HG03378 (cell line): ENCODE measurements around the gene C11orf24.

Experiments used
- ATAC-seq: cut with Tn5 transposase; IDR thresholded peaks from one replicate; pipeline ENCODE4 v1.9.1; 2021; ENCODE audit warnings: mild to moderate bottlenecking, moderate library complexity; ENCODE audit not compliant: unreplicated experiment

The C11orf24 gene

DNA sequence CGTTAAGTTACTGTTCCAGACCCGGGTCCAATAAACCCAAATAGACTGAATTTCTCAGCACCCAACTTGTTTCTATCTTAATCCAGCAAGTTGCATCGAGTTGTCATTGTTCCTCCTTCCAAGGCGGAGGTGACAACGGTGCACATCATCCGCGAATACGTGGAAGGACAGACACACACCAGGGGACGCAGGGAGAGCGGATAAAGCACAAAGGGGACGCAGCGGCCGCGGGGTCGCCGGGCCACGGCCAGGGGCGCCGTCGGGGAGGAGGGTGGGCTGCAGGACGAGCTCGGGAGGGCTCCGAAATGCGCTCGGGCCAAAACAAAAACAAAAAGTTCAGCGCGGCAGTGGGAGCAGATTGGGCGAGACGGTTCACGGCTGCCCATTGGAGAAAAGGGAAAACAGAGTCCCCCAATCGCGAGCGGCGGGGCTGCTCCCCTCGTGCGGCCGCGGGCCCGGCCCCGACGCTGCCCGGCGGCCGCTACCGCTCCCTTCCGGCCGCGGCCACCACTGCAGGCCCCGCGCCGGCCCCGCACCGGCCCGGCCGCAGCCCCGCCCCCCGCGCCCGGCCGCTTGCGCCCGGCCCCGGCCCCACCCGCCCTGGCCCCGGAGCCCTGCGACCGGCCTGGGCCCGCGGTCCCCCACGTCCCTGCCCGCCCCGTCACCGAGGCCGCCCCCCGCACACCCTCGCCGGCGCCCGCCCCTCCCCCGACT lies 59.2 kb downstream of the C11orf24 start:
- peak; percentile 45 for ATAC-seq

DNA sequence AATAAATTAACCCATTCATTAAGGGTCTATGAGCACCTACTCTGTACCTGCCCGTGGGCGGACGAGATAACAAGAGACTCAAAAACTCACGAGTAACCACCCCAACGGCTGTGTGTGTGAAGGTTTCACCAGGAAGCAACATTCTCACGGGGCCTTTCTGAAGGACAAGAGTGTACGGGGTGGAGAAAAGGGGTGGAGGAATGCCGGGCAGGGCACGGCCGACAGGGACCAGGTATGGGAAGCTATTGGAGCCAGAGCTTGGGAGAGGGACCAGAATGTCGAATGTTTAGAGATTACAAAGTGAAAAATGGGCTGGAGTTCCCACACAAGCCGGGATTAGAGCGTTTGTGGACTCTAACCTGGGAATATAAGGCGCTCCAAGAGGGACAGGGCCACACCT lies 60.2 kb downstream of the C11orf24 start:
- ATAC-seq: no peak
